Neural progenitor cell (in vitro differentiated cells): ENCODE measurements around the gene ATP13A3.

Source experiments
- EZH2 ChIP-seq: fragments of 200-600 bp; sonication (generic); IDR thresholded peaks from 2 replicates; pipeline ENCODE4 v1.6.1; 2017; ENCODE audit warnings: antibody characterized with exemption, mild to moderate bottlenecking, moderate library complexity
- EZH2phosphoT487 ChIP-seq: fragments of 200-600 bp; sonication (generic); IDR thresholded peaks from 2 replicates; pipeline ENCODE4 v1.6.1; 2017; ENCODE audit warnings: antibody characterized with exemption
- TF ChIP-seq, protein P1 (sequence below): fragments of 200-600 bp; sonication (generic); IDR thresholded peaks from 2 replicates; pipeline ENCODE4 v1.5.1; 2017; ENCODE audit warnings: antibody characterized with exemption, mild to moderate bottlenecking

- TF ChIP-seq, protein P1, sequence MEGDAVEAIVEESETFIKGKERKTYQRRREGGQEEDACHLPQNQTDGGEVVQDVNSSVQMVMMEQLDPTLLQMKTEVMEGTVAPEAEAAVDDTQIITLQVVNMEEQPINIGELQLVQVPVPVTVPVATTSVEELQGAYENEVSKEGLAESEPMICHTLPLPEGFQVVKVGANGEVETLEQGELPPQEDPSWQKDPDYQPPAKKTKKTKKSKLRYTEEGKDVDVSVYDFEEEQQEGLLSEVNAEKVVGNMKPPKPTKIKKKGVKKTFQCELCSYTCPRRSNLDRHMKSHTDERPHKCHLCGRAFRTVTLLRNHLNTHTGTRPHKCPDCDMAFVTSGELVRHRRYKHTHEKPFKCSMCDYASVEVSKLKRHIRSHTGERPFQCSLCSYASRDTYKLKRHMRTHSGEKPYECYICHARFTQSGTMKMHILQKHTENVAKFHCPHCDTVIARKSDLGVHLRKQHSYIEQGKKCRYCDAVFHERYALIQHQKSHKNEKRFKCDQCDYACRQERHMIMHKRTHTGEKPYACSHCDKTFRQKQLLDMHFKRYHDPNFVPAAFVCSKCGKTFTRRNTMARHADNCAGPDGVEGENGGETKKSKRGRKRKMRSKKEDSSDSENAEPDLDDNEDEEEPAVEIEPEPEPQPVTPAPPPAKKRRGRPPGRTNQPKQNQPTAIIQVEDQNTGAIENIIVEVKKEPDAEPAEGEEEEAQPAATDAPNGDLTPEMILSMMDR: no peak
- TF ChIP-seq EZH2 (no peak), EZH2phosphoT487 (no peak)
Observed at GRCh38 chr3:194487289-194488054, 670 bp upstream of the ATP13A3 start.
